Adipocyte (in vitro differentiated cells): ENCODE measurements around the gene TRAPPC2.
"Not testable (repeated sequence)": the region's sequence is repeated elsewhere in the genome, so short reads cannot be mapped to it uniquely, and the experiment has no call there.

Experiments used
- DNase-seq: peaks from one replicate; pipeline ENCODE4 v3.0.0-alpha.2; 2015; ENCODE audit warnings: low read depth
- H3K27me3 ChIP-seq: replicated peaks from 2 replicates; pipeline ENCODE4 v1.7.0; 2013; ENCODE audit warnings: mild to moderate bottlenecking, low read length, moderate library complexity; ENCODE audit not compliant: control insufficient read depth, insufficient read depth
- H3K36me3 ChIP-seq: 2 replicates; pipeline ENCODE4 v1.7.0; 2013; ENCODE audit warnings: low read length, mild to moderate bottlenecking, moderate library complexity; ENCODE audit not compliant: control insufficient read depth, insufficient read depth, severe bottlenecking
- H3K4me1 ChIP-seq: 2 replicates; pipeline ENCODE4 v1.7.0; 2013; ENCODE audit warnings: mild to moderate bottlenecking, low read length, moderate library complexity; ENCODE audit not compliant: control insufficient read depth, insufficient read depth
- H3K4me3 ChIP-seq: 2 replicates; pipeline ENCODE4 v1.7.0; 2013; ENCODE audit warnings: mild to moderate bottlenecking, low read length, moderate library complexity
- H3K9ac ChIP-seq: 2 replicates; pipeline ENCODE4 v1.7.0; 2013; ENCODE audit warnings: mild to moderate bottlenecking, low read length, moderate library complexity
- H3K9me3 ChIP-seq: 2 replicates; pipeline ENCODE4 v1.7.0; 2013; ENCODE audit warnings: mild to moderate bottlenecking, low read length, moderate library complexity; ENCODE audit not compliant: control insufficient read depth

TRAPPC2 gene

DNA sequence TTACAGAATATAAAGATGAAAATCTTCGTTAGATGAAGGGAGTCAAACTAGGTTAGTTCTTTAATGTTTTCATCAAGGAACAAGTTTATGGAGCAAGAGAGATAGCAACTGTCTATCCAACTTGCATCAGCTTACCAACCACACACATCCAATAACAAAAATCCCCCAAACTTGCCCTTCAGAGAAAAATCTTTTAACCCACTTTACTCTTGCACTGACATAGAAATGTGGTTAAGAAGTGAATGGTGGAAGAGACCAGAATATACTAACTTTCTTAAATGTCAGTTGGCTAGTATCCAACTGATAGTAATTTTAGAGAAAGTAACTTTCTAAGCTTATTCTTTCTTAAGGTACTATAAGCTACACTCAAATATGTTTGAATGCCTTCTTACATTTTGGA is 47.2 kb downstream of the TRAPPC2 start:
- no peak for DNase-seq
- Histone ChIP-seq H3K4me3 (no peak overlapping the region), H3K36me3 (no peaks in the 10 kb centered on the region)

DNA sequence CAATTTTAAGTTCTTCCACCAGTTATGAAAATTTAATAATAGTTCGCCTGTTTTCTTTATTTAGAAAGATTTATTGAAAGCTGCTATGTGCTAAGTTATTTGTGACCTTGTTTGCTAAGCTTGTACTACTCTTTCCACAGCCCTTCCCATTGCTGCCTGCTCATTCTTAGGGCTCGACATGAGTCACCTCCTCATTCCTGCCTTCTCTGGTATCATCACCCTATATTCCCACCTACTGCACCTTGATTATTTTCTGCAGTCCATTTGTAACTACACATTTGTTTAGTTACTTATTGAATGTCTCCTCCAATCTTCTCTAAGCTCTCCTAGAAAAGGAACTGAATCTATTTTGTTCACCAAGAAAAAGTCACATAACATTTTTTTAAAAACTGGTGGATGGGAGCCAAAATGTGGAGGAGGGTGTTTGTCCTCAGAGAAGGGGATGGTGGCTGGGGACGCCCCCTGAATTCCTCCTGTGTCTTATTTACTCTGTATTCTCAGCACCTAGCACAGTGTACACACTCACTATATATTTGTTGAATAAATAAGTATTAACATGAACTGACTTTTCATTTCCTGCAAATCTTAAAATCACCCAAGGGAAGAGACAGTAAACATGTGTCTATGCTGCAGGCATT is 49.2 kb downstream of the TRAPPC2 start:
- peak; percentile 45 for DNase-seq
- Histone ChIP-seq H3K36me3 (no peaks in the 10 kb centered on the region), H3K9me3 (no peaks in the 10 kb centered on the region), H3K4me3 (no peak overlapping the region), H3K27me3 (peaks cover 2% of the 10 kb centered on the region), H3K4me1 (no peaks in the 10 kb centered on the region), H3K9ac (no peak overlapping the region)

More for the DNA sequence above, 47.2 kb downstream of the TRAPPC2 start:
- Histone ChIP-seq H3K9ac (no peak overlapping the region), H3K4me1 (peaks cover 6% of the 10 kb centered on the region), H3K27me3 (no peaks in the 10 kb centered on the region), H3K9me3 (no peaks in the 10 kb centered on the region)

DNA sequence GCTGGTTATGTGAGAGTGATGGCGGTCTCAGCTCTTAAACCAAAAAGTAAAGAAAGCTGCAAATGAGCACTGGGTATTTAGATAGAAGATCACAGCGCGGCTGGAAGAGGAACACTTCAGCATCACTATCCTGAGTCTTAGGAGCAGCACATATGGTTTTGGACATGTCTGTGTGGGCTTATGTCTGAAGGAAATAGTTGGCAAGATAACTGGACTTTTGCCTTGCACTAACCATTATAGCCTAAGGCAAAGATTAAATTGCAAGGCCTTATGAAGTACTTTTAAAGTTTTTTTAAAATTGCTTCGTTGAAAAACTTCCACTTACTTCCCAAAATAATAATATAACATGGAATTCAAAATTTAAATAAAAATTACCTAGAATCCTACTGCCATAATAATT is 50.1 kb downstream of the TRAPPC2 start:
- H3K4me3 ChIP-seq: no peak overlapping the region
- H3K9me3 ChIP-seq: no peaks in the 10 kb centered on the region
- no peaks in the 10 kb centered on the region for H3K4me1 ChIP-seq
- H3K9ac ChIP-seq: no peak overlapping the region
- H3K27me3 ChIP-seq: peaks cover 2% of the 10 kb centered on the region
- H3K36me3 ChIP-seq: no peaks in the 10 kb centered on the region
- DNase-seq: peak; percentile 64

DNA sequence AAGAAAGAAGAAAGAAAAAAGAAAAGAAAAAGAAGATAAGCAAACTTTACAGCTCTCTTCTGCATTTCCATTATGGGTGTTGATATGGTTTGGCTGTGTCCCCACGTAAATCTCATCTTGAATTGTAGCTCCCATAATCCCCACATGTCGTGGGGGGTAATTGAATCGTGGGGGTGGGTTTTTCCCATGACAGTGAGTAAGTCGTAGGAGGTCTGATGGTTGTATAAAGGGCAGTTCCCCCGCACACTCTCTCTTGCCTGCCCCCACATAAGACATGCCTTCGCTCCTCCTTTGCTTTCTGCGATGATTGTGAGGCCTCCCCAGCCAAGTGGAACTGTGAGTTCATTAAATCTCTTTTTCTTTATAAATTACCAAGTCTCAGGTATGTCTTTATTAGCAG is 52.8 kb downstream of the TRAPPC2 start:
- no peak for DNase-seq
- no peak overlapping the region for H3K4me3 ChIP-seq
- H3K36me3 ChIP-seq: no peaks in the 10 kb centered on the region
- H3K9me3 ChIP-seq: no peaks in the 10 kb centered on the region
- peaks cover 2% of the 10 kb centered on the region for H3K27me3 ChIP-seq
- peaks cover 3% of the 10 kb centered on the region for H3K4me1 ChIP-seq
- H3K9ac ChIP-seq: no peak overlapping the region

DNA sequence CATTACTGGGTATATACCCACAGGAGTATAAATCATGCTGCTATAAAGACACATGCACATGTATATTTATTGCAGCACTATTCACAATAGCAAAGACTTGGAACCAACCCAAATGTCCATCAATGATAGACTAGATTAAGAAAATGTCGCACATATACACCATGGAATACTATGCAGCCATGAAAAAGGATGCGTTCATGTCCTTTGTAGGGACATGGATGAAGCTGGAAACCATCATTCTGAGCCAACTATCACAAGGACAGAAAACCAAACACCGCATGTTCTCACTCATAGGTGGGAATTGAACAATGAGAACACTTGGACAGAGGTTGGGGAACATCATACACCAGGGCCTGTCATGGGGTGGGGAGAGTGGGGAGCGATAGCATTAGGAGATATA is 54.7 kb downstream of the TRAPPC2 start:
- not testable (repeated sequence) for H3K9me3 ChIP-seq, DNase-seq, H3K4me3 ChIP-seq, H3K36me3 ChIP-seq, H3K27me3 ChIP-seq, H3K9ac ChIP-seq, H3K4me1 ChIP-seq

DNA sequence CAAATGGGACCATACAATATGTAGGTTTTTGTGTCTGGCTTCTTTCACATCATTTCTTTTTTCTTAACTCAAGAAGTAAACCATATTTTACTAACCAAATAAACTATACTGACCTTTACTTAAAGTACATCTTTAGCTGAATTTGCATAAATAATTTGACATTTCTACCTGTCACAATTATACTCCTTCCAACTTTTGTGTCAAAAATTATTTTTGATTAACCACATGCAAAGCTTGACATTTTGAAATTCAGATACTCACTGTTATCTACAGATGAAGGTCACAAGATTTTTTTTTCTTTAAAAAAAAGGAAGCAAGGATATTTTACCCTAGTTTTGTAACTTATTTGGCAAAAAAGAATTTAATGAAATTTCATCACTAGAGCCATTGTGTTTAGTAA is 57.5 kb downstream of the TRAPPC2 start:
- no peak overlapping the region for H3K9ac ChIP-seq
- peaks cover 10% of the 10 kb centered on the region for H3K27me3 ChIP-seq
- H3K9me3 ChIP-seq: no peaks in the 10 kb centered on the region
- H3K4me3 ChIP-seq: no peak overlapping the region
- no peaks in the 10 kb centered on the region for H3K36me3 ChIP-seq
- DNase-seq: no peak
- H3K4me1 ChIP-seq: peaks cover 3% of the 10 kb centered on the region

DNA sequence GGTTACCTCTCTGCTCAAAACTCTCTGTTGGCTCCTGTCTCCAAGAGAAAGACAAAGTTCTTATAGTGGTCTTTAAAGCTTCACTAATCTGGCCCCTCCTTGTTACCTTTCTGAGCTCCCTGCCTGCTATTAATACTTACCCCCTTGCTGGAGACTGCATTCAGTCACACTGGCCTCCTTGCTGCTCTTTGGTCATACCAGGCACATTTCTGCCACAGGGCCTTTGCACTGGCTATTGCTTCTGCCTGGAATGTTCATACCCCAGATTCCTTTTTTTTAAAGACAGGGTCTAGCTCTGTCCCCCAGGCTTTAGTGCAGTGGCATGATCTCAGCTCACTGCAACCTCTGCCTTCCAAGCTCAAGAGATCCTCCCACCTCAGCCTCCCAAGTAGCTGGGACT is 61.4 kb downstream of the TRAPPC2 start:
- peaks cover 10% of the 10 kb centered on the region for H3K4me1 ChIP-seq
- peaks cover 19% of the 10 kb centered on the region for H3K27me3 ChIP-seq
- H3K9me3 ChIP-seq: no peaks in the 10 kb centered on the region
- no peaks in the 10 kb centered on the region for H3K36me3 ChIP-seq
- H3K9ac ChIP-seq: no peak overlapping the region
- H3K4me3 ChIP-seq: no peak overlapping the region
- no peak for DNase-seq

DNA sequence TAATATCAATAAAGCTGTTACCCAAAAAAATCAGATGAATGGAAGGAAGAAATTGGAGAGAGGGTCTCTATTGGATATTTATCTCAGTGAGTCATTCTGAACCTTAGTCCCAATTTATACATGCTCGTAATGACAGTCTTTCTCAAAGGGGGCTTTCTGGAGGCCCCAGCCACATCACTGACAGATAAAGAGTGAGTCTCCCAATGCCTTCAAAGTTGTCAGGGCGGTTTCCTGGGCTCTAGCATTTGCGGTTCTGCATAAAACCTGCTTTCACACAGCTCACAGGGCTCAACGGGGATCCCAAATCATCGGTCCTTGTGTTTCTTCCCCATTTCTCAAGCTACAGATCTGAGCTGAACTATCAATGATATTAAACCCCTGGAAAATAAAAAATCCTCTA is 64.2 kb downstream of the TRAPPC2 start:
- H3K9ac ChIP-seq: no peak overlapping the region
- H3K4me1 ChIP-seq: peaks cover 14% of the 10 kb centered on the region
- H3K9me3 ChIP-seq: no peaks in the 10 kb centered on the region
- no peak for DNase-seq
- H3K36me3 ChIP-seq: no peaks in the 10 kb centered on the region
- no peak overlapping the region for H3K4me3 ChIP-seq
- H3K27me3 ChIP-seq: peaks cover 23% of the 10 kb centered on the region

DNA sequence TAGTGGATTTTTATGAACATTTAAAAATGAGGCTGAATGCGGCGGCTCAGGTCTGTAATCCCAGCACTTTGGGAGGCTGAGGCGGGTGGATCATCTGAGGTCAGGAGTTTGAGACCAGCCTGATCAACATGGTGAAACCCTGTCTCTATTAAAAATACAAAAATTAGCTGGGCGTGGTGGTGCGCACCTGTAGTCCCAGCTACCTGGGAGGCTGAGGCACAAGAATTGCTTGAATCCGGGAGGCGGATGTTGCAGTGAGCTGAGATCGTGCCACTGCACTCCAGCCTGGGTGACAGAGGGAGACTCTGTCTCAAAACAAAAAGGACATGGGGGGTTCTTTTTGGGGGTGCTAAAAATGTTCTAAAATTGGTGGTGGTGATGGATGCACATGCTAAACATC is 64.7 kb downstream of the TRAPPC2 start:
- Histone ChIP-seq H3K4me3 (peak overlapping the region; percentile 2), H3K4me1 (peaks cover 18% of the 10 kb centered on the region), H3K27me3 (peaks cover 23% of the 10 kb centered on the region)
- H3K36me3 ChIP-seq, DNase-seq, H3K9me3 ChIP-seq, H3K9ac ChIP-seq: not testable (repeated sequence)

DNA sequence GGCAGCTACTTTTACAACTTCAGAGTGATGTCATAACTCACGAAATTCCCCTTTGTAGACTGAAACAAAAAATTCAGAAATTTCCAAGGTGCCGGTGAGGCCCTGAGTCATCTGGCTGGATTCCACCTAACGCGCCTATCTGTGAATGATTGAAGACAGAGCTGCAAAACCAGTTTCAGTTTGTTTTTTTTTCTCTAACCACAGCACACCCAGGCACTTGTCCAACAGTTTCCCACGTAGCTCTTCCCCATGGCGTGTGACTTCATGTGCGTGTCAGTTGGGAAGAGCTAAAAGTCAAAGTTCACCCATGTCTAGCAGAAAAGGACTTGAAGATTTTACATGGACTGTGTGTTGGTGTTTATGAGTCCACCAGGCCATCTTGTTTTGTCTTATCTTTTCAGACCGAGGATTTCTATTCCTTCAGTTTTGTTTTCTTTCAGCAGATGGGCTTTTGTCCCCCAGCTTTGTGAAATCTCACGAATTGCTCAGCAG is 65.1 kb downstream of the TRAPPC2 start:
- DNase-seq: peak; percentile 88
- peaks cover 23% of the 10 kb centered on the region for H3K4me1 ChIP-seq
- no peaks in the 10 kb centered on the region for H3K9me3 ChIP-seq
- H3K36me3 ChIP-seq: no peaks in the 10 kb centered on the region
- H3K4me3 ChIP-seq: peak overlapping the region; percentile 2
- H3K9ac ChIP-seq: no peak overlapping the region
- H3K27me3 ChIP-seq: peaks cover 23% of the 10 kb centered on the region

DNA sequence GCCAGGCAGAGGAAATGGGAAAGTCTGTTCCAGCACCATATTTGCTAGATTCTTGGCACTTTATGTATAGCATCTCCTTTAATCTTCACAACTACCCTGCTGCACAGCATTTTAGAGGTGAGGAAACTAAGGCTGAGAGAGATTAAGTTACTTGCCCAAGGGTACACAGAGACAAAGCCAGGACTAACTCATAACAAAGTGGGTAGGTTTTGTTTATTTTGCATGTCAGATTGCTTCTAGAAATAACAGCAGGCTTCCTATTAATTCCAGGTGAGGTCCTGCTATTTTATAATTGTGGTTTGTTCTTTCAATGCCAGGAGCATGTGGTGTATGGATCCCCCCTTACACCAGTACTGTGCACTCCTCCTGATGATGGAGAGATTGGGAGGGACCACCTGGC is 66.5 kb downstream of the TRAPPC2 start:
- Histone ChIP-seq H3K9ac (no peak overlapping the region), H3K4me3 (no peak overlapping the region), H3K4me1 (peaks cover 32% of the 10 kb centered on the region), H3K36me3 (no peaks in the 10 kb centered on the region), H3K27me3 (peaks cover 21% of the 10 kb centered on the region), H3K9me3 (no peaks in the 10 kb centered on the region)
- no peak for DNase-seq

DNA sequence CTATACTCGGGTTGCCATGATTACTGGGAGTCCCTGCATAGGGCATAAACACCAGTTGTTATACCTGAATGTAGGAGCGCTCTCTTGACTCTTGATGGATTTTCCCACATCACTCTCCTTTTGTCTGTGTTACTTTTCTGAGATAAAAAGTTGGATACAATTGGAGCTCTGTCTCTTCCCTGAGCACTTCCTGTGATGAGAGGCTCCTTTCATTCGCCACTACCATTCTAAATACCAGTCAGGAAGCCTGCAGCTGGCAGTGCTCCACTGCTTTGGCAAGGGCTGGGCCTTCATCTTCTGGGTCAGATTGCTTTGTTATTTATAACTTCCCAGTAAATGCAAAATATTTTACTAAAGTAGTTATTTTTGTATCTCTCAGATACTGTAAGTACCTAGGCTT is 67.6 kb downstream of the TRAPPC2 start:
- Histone ChIP-seq H3K27me3 (peaks cover 15% of the 10 kb centered on the region), H3K36me3 (no peaks in the 10 kb centered on the region), H3K9me3 (no peaks in the 10 kb centered on the region), H3K9ac (no peak overlapping the region), H3K4me1 (peaks cover 41% of the 10 kb centered on the region), H3K4me3 (no peak overlapping the region)
- no peak for DNase-seq
